Putamen (tissue), 1 donor: Measurements from ENCODE around the gene MALRD1.

Experiments
- DNase-seq: peaks from one replicate; pipeline ENCODE4 v3.0.0-alpha.2; 2016; ENCODE audit warnings: low spot score

The MALRD1 gene

GRCh38 chr10:19231034-19231433 is 182.4 kb downstream of the MALRD1 start:
- no peak for DNase-seq

DNA sequence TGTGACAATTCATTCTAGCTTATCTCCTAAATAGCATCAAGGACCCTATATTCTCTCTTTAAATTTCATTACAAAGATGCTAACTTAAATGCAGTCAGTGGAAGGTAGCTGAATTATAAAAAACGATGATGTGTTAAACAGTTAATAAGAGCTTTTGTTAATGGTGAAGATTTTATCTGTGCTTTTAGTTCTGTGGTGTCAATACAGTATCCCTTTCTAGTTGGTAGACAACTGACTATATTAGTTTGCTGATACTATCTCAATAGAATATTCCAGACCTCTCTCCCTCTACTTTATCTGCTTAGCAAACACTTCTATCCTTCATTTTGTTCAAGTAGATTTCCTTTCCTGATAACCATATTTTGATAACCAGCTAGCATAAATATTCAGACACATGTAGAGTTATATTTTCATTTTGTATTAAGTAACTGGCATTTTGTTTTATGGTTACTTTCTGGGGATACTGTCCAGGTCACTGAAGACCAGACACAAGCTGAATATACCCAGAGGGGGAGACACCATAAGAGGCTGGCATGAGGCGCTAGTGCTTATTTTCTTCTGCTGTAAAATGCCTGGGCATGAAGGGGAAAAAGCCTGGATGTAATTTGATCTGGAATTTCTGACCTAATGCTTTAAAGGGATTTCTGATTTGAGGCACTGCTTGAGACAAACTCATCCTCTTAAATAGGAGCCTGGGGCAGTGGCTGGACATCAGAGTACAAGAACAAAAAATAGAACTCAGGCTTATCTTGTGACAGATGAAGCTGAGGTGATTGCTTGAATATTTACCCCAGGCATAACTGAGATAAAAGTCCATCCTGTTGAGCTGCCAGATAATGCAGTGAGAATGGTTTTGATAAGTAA is 197.5 kb downstream of the MALRD1 start:
- DNase-seq, result no peak

- DNase-seq, result no peak
These were observed 199.2 kb downstream of the MALRD1 start for GRCh38 chr10:19247843-19248242.

- DNase-seq, result no peak
These were observed 201.9 kb downstream of the MALRD1 start for GRCh38 chr10:19250546-19250945.

GRCh38 chr10:19252531-19252930 is 203.9 kb downstream of the MALRD1 start:
- no peak for DNase-seq

DNA sequence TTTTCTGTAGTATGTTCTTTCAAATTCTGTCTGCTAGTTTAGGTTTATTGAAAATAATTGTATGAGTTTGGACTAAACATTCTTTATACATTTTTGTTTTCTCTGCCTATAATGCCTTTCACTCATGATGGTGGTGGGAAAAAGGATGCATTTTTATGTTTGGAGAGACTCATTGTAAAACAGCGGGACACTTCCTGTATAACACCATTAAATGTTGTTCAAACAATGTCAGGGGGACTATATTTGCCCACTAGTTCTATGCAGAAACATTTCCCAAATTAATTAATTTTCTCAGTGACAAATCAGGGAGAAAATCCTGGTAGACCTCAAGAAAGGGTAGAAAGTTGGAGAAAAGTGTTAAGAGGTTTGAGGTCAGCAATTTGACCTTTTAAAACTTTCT is 207.7 kb downstream of the MALRD1 start:
- DNase-seq, result no peak

DNA sequence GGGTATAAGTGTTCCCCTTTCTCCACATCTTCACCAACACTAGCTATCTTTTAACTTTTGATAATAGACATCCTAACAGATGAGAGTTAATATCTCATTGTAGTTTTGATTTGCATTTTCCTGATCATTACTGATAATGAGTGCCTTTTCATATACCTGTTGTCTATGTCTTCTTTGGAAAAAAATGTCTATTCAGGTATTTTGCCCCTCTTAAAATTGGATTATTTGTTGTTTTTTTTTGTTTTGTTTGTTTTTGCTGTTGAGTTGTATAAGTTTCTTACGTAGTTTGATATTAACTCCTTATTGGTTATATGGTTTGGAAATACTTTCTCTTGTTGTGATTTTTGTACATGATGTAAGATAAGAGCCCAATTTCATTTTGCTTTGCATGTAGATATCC is 214.7 kb downstream of the MALRD1 start:
- DNase-seq, result no peak

DNA sequence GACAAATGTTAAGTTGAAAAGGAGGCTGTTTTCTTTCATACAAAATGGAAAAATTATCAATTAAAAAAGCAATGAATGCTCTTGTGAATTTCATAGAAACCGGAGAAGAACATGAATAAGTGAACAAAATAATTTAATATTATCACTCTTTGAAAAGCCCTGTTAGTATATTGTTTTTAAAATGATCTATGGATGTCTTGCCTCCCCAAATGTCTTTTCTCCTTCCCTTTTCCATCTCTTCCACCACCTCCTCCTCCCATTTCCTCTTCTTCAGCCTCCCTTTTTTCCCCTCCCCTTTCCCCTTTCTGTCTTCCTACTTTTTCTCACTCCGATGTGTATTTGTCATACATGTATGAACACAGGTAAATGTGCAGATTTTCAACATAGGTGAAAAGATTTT is 234.7 kb downstream of the MALRD1 start:
- no peak for DNase-seq

DNA sequence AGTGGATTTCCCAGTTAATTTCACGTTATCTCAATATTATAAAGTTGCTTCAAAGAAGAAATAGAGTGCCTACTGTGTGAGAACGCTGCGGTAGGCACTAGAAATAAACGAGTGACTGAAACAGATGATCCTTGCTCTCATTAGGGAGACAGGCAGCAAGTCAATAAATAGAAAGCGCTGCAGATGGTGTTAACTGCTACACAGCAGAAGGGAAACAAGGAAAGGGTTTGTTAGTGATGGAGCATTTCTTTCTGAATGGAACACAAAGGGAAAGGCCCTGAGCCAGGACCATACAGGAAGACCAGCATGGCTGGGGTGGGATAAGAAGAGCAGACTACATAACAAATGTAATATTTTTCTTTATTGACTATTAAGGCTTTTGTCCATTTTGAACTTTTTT is 235.2 kb downstream of the MALRD1 start:
- DNase-seq, result no peak

- no peak for DNase-seq
These were observed 242.2 kb downstream of the MALRD1 start for GRCh38 chr10:19290770-19291169.

- DNase-seq, result no peak
These were observed 245.6 kb downstream of the MALRD1 start for GRCh38 chr10:19294233-19294632.

DNA sequence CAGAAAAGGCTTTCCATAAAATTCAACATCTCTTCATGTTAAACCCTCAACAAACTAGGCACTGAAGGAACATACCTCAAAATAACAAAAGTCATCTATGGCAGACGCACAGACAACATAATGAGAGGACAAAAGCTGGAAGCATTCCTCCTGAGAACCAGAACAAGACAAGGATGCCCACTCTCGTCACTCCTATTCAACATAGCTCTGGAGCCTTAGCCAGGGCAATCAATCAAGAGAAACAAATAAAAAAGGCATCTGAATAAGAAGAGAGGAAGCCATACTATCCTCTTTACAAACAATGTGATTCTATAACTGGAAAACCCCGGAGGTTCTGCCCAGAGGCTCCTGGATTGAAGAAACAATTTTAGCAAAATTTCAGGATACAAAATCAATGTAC is 251.0 kb downstream of the MALRD1 start:
- DNase-seq, result no peak

- peak; percentile 13 for DNase-seq
These were observed 253.5 kb downstream of the MALRD1 start for GRCh38 chr10:19302117-19302516.

- no peak for DNase-seq
These were observed 261.5 kb downstream of the MALRD1 start for GRCh38 chr10:19310066-19310465.

GRCh38 chr10:19316204-19316870 is 267.7 kb downstream of the MALRD1 start:
- DNase-seq, result no peak

- DNase-seq, result no peak
These were observed 269.4 kb downstream of the MALRD1 start for GRCh38 chr10:19317952-19318351.

- DNase-seq, result no peak
These were observed 277.0 kb downstream of the MALRD1 start for GRCh38 chr10:19325581-19325980.

- DNase-seq, result no peak
These were observed 280.0 kb downstream of the MALRD1 start for GRCh38 chr10:19328582-19328981.

- no peak for DNase-seq
These were observed 280.9 kb downstream of the MALRD1 start for GRCh38 chr10:19329475-19329874.

- no peak for DNase-seq
These were observed 283.7 kb downstream of the MALRD1 start for GRCh38 chr10:19332304-19332703.

- no peak for DNase-seq
These were observed 285.0 kb downstream of the MALRD1 start for GRCh38 chr10:19333631-19334030.

GRCh38 chr10:19347621-19348020 is 299.0 kb downstream of the MALRD1 start:
- no peak for DNase-seq

- DNase-seq, result no peak
These were observed 318.6 kb downstream of the MALRD1 start for GRCh38 chr10:19367176-19367575.

- no peak for DNase-seq
These were observed 325.4 kb downstream of the MALRD1 start for GRCh38 chr10:19373988-19374387.
